PC-9 (cell line): ENCODE results near the gene ZC3H12A.

Experiments
- CTCF ChIP-seq: fragments of 200-600 bp; sonication (generic); conservative IDR thresholded peaks from 2 replicates; pipeline ENCODE4 v1.6.1; 2017; ENCODE audit warnings: mixed run types, antibody characterized with exemption, mild to moderate bottlenecking, moderate library complexity
- EZH2 ChIP-seq: fragments of 200-600 bp; sonication (generic); IDR thresholded peaks from 2 replicates; pipeline ENCODE4 v1.8.0; 2017; ENCODE audit warnings: antibody characterized with exemption, low read depth

GRCh38 chr1:37473431-37474045 is 842 bp upstream of the ZC3H12A start:
- TF ChIP-seq CTCF (0 out of 2 replicates have a peak, but pooled peaks have one; percentile 14), EZH2 (no peak)
